HG03432 (cell line): ENCODE data around the gene NEDD4.
"Not testable (repeated sequence)": the region's sequence is repeated elsewhere in the genome, so short reads cannot be mapped to it uniquely, and the experiment has no call there.

Experiments
- ATAC-seq: cut with Tn5 transposase; IDR thresholded peaks from one replicate; pipeline ENCODE4 v1.9.1; 2021; ENCODE audit warnings: mild to moderate bottlenecking, moderate library complexity; ENCODE audit not compliant: unreplicated experiment

Gene NEDD4

GRCh38 chr15:55834331-55834730, 159.1 kb downstream of the NEDD4 start:
- ATAC-seq: no peak

DNA sequence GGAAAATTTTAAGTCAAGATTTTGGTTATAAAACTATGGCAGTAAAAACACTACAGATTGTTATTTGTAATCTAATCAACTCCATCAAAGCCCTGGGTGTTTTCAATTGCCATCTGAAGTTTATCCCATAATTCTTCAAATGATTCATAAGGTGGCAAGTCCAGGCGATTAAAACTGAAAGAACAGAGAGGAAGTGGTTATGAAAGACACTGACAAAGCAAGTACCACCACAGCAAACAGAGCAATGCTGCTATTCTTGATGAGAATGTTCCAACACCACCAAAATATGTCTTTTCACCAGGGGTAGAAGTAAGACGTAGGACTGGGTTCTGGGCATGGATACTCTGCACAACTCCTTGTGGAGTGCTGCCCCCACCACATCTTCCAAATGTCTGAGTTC, 163.6 kb downstream of the NEDD4 start:
- ATAC-seq: peak; percentile 85

GRCh38 chr15:55827955-55828354, 165.5 kb downstream of the NEDD4 start:
- ATAC-seq: no peak

- ATAC-seq: no peak
Measured at GRCh38 chr15:55827204-55827603, 166.2 kb downstream of the NEDD4 start.

GRCh38 chr15:55824857-55825613, 168.4 kb downstream of the NEDD4 start:
- no peak for ATAC-seq

DNA sequence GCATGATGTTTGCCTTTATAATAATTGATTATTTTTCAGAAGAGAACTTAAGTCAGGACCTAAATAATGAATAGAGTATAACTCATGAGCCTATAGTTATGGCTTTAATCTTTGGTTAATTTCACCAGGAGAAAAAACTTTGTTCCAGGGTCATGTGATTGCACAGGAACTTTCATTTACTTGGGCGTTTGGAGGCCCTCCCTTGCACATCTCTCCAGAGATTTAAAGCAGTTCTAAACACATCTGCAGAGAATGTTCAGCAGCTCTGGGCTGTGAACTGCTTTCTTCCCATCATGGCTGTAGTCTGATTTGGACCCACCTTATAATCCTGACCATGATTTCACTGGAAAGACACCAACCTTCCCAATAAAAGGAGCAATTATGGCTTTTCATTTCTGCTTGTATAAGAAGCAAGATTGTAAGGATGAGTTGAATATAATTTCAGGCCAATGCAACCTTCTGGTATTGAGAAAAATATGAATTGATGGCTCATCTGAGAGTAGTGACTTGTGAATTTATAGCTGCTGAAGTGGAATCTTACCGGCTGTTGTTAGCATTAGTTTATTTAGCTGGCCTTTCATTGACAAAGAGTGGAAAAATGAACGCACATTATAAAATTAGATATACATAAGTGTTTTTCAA, 169.6 kb downstream of the NEDD4 start:
- no peak for ATAC-seq

DNA sequence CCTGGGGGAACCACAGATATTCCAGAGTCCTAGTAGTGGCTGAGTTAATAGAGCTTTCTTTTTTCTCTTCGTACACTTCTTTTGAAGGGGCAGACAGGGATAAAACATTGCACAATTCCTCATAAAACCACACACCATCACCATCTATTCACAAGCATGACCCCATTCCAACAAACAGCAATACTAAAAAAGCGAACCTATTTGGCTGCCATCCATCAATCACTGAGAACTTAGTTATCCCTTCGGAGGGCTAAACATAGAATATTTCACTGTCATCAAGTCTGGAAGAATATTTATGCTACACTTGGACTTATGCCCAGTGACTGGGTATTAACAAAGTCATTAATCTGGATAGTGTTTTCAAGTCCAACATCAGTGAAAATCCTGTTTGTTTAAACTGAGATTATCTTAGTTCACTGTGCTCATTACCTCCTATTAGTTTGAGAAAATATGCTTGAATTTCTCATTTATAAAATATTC, 170.2 kb downstream of the NEDD4 start:
- no peak for ATAC-seq

DNA sequence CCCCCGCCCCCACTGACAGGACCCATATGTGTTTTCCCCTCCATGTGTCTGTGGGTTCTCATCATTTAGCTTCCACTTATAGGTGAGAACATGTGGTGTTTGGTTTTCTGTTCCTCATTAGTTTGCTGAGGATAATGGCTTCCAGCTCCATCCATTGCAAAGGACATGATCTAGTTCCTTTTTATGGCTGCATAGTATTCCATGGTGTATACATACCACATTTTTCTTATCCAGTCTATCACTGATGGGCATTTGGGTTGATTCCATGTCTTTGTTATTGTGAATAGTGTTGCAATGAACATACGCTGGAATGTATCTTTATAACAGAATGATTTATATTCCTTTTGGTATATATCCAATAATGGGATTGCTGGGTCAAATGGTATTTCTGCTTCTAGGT, 171.7 kb downstream of the NEDD4 start:
- ATAC-seq: not testable (repeated sequence)

- no peak for ATAC-seq
Measured at GRCh38 chr15:55820043-55820442, 173.4 kb downstream of the NEDD4 start.

- no peak for ATAC-seq
Measured at GRCh38 chr15:55819397-55820034, 173.9 kb downstream of the NEDD4 start.

DNA sequence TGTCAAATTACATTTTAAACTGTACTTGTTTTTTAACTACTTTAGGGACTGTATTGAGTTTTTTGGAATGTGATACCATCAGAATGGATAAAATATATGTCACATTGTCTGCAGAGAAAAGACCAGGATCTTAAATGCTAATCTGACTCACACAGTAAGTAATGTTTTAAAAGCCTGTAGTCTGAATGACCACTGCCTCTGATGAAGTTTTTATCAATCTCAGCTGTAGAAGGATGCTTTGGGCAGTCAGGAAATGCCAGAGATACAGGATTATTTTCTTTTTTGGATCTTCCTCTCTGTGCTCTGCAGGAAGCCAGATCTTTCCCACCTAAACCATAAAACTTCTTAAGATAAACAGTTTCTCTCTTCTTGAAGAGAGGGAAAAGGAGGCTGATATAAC, 177.4 kb downstream of the NEDD4 start:
- ATAC-seq: no peak

DNA sequence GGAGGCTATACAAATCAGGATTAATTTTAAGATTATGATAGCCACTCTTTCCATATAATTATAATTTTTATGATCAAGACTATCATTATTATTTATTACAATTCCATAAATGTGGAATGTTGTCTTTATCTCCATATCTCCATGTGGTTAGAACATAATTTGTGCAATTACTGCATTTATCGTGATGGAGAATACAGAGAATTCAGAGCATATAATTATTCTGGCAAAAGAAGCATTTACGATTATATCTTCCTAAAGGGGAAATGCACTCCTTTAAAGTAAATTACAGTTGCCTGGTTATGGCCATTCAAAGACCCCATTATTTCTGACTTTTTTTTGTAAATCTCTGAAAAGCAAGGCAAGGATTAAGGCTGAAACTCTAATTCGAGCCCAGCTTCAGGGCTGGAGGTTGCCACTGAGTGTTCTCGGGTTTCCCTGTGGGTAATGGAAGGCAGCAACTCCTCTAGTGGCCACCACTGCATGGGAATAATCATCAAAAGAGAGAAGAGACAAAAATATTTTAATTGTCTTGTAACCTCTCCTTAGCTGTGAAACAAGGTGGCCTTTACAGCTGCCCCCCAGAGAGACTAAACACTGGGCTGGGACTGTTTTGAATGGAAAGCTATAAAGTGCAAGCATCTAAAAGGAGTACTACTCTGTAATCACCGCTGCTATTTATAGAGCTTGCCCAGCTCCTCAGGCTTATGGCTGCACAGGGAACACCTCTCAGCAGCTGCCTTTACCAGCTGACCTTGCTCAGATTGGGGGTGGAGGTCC, 190.6 kb downstream of the NEDD4 start:
- no peak for ATAC-seq

DNA sequence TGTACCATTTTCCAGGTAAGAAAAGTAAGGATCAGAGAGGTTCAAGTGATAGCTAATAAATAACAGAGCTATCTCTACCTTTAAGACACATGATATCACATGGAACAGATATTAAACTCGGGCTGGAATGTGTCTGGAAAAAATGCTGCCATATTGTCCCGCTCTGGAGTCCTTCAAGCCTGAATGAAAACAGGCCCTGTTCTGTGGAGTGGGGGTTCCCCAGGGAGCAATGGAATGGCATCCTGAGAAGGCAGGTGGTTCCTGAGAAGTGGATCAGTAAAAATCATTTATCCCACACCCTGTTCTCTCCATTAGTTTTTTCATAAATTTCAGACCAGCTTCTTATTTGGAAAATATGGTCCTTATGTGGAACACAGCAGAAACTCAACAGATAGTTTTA, 193.2 kb downstream of the NEDD4 start:
- ATAC-seq: no peak

DNA sequence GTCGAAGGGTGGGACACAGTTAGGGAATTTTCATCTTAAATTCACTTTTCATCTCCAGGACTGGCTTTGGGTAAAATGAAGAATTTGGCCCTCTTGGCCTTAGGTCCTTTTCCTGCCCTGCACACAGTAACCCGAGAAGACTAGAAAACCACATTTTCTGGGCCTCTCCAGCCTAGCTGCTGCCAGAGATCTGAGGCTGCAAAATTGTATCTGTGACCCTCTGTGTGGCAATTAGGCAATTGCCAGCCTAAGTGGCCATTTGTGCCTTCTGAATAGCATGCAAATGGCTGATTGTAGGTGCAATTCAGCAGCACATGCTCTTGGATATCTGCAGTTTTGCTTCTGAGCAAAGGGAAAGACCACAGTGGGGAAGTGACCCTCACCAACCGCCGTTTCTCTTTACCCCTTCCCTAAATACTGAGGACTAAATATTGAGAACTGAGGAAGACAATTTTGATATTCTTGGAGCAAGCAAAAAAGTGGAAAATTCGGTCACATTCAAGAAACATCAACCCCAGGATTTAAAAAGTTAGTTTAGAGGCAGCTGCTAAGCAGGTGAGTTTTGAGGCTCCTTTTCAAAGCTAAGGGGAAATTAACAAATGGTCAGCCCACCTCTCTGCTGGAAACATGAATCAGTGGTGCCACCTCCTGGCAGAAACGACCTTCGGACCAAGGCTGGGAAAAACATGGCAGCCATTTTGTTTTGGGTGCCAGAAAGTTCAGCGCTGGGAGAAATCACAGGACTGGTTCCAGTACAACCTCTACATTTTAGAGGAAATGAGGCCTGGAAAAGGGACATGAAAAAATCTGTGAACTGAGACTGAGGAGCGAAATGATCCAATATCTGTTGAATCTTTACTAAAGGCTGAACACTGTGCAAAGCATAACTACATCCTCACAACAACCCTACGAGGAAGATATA, 193.9 kb downstream of the NEDD4 start:
- ATAC-seq: peak; percentile 58

- ATAC-seq: no peak
Measured at GRCh38 chr15:55796321-55796965, 197.0 kb downstream of the NEDD4 start.

- no peak for ATAC-seq
Measured at GRCh38 chr15:55795031-55795430, 198.4 kb downstream of the NEDD4 start.

DNA sequence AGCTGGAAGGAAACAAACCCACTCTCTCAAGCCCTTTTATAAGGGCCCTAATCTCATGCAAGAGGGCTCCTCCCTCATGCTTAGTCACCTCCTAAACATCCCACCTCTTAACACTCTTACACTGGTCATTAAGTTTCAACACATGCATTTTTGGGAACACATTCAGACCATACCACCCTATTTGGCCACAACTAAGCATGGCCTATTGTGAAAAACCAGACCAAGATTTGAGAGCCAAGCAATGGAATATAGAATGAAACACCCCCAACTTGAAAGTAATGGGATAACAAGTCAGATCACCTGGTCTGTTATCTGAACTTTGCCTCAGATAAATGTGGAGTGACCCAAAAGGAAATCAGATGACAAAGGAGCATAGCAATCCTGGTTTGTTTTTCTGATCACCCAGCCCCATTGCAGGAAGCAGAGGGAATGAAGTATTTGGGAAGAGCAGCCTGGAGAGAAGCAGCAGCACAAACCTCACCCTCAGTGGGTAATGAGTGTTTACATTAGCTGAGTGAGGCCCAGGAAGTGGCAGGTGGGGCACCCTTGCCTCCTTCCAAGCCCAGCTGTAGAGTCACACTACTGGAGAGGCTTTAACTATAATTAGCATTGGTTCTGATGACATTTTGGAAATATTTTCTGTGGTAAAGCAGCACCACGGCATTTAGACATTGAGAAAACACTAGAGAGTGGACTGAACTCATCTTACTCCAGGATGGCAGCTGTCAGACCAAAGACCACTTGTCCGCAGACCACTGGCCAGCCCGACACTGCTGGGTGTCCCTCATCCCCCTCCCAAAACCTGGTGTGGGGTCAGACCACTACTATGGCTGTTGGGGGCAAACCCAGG, 201.6 kb downstream of the NEDD4 start:
- ATAC-seq: no peak

- ATAC-seq: no peak
Measured at GRCh38 chr15:55789066-55789660, 204.2 kb downstream of the NEDD4 start.
